IMR-90 (cell line): Measurements from ENCODE around the gene OOSP1.

Source experiments
- CEBPB ChIP-seq: IDR thresholded peaks from 2 replicates; pipeline ENCODE4 v1.6.1; 2012; ENCODE audit warnings: low read depth, low read length, improper control_type of control experiment
- CHD1 ChIP-seq: IDR thresholded peaks from 2 replicates; pipeline ENCODE4 v1.6.1; 2012; ENCODE audit warnings: low read depth, low read length, improper control_type of control experiment
- FOS ChIP-seq: fragments of 150-350 bp; IDR thresholded peaks from 2 replicates; pipeline ENCODE4 v1.6.1; 2016; ENCODE audit warnings: low read depth, low read length
- MAFK ChIP-seq: IDR thresholded peaks from 2 replicates; pipeline ENCODE4 v1.6.1; 2012; ENCODE audit warnings: low read depth, low read length, improper control_type of control experiment
- MXI1 ChIP-seq: IDR thresholded peaks from 2 replicates; pipeline ENCODE4 v1.6.1; 2012; ENCODE audit warnings: low read depth, mild to moderate bottlenecking, low read length, moderate library complexity, borderline replicate concordance
- POLR2A ChIP-seq: IDR thresholded peaks from 2 replicates; pipeline ENCODE4 v1.6.1; 2012; ENCODE audit warnings: mild to moderate bottlenecking, low read depth, low read length
- RAD21 ChIP-seq: IDR thresholded peaks from 2 replicates; pipeline ENCODE4 v1.6.1; 2012; ENCODE audit warnings: low read length, improper control_type of control experiment
- SMC3 ChIP-seq: fragments of 150-350 bp; IDR thresholded peaks from 2 replicates; pipeline ENCODE4 v1.6.1; 2016; ENCODE audit warnings: low read depth, mild to moderate bottlenecking, antibody characterized with exemption, low read length, moderate library complexity
- TF ChIP-seq, protein P1 (sequence below): conservative IDR thresholded peaks from 2 replicates; pipeline ENCODE4 v1.5.1; 2012; ENCODE audit warnings: mild to moderate bottlenecking, low read depth, low read length, improper control_type of control experiment
- TF ChIP-seq, protein P2 (sequence below): fragments of 150-350 bp; IDR thresholded peaks from 2 replicates; pipeline ENCODE4 v1.6.1; 2017; ENCODE audit warnings: mild to moderate bottlenecking, antibody characterized with exemption, low read length, low read depth

DNA sequence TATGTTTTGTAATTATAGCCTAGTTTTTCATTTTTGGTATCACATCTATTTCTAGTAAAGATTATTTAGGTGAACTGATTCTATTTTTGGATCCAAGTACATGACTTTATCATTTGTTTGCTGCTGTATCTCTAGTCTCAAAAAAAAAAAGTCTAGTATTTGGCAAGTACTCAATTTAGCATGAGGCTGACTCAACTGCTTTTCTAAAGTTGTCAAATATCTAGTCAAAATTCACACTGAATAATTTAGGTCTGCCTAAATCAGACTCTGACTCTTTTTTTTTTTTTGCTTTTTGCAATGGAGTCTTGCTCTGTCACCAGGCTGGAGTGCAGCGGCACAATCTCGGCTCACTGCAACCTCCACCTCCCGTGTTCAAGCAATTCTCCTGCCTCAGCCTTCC lies 28.0 kb downstream of the OOSP1 start:
- no peak for TF ChIP-seq MXI1
- TF ChIP-seq, protein P1, sequence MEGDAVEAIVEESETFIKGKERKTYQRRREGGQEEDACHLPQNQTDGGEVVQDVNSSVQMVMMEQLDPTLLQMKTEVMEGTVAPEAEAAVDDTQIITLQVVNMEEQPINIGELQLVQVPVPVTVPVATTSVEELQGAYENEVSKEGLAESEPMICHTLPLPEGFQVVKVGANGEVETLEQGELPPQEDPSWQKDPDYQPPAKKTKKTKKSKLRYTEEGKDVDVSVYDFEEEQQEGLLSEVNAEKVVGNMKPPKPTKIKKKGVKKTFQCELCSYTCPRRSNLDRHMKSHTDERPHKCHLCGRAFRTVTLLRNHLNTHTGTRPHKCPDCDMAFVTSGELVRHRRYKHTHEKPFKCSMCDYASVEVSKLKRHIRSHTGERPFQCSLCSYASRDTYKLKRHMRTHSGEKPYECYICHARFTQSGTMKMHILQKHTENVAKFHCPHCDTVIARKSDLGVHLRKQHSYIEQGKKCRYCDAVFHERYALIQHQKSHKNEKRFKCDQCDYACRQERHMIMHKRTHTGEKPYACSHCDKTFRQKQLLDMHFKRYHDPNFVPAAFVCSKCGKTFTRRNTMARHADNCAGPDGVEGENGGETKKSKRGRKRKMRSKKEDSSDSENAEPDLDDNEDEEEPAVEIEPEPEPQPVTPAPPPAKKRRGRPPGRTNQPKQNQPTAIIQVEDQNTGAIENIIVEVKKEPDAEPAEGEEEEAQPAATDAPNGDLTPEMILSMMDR, result no peak
- no peak for TF ChIP-seq POLR2A
- no peak for TF ChIP-seq CHD1
- TF ChIP-seq, protein P2, sequence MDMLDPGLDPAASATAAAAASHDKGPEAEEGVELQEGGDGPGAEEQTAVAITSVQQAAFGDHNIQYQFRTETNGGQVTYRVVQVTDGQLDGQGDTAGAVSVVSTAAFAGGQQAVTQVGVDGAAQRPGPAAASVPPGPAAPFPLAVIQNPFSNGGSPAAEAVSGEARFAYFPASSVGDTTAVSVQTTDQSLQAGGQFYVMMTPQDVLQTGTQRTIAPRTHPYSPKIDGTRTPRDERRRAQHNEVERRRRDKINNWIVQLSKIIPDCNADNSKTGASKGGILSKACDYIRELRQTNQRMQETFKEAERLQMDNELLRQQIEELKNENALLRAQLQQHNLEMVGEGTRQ, result no peak
- TF ChIP-seq FOS, result no peak
- TF ChIP-seq MAFK, result no peak
- TF ChIP-seq SMC3, result no peak
- TF ChIP-seq CEBPB, result no peak
- no peak for TF ChIP-seq RAD21
